ENCODE data around the gene PRR20G.

GRCh38 chr3:127255516-127255915 is 32.3 kb downstream of the PRR20G start:
- TF ChIP-seq EP300 (IDR thresholded peaks at IDR 0.05; ENCODE audit: borderline replicate concordance in 1 of 2, control insufficient read depth in 1 of 2, low read depth in 2 of 2, low read length in 2 of 2) (no peak), MTA3 (IDR thresholded peaks at IDR 0.05; ENCODE audit: borderline replicate concordance, low read length) (no peak)
